Measurements from ENCODE around the gene PPP2R5A. TPM values are rescaled to one million over a fixed set of nuclear protein-coding genes. Genes with fewer than 3 reads are reported as not detected.

The PPP2R5A gene
- total and polyA plus RNA-seq, 8 donors, result 61.1 to 127 (median 108) TPM

DNA sequence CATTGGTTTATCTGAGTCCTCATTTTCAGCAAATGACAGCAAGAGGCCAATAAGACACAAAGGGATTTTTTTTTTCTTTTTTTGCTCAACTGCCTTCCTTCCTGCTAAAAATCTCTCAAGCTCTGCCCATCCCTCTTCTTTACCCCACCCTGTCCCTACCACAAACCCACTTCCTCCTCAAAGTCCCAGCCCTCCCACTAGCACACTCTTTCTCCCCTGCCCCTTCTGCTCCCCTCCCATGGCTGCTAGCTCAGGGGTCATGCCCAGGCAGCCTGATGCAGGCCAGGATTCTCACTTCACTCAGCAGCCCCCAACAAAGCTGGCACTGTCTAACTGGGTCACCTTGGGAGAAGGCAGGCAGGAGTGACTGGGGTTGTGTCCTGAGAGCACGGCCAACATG, 28.8 kb upstream of the PPP2R5A start:
- Histone ChIP-seq H3K27me3 (no peaks in the 10 kb centered on the region), H3K4me1 (peaks cover 4 to 50% of the 10 kb centered on the region in 2 donors), H3K4me3 (no peak overlapping the region), H3K27ac (peak overlapping the region; percentile 33 to 94), H3K36me3 (no peaks in the 10 kb centered on the region), H3K9me3 (no peaks in the 10 kb centered on the region)
- no peak for DNase-seq
- TF ChIP-seq, protein P1, sequence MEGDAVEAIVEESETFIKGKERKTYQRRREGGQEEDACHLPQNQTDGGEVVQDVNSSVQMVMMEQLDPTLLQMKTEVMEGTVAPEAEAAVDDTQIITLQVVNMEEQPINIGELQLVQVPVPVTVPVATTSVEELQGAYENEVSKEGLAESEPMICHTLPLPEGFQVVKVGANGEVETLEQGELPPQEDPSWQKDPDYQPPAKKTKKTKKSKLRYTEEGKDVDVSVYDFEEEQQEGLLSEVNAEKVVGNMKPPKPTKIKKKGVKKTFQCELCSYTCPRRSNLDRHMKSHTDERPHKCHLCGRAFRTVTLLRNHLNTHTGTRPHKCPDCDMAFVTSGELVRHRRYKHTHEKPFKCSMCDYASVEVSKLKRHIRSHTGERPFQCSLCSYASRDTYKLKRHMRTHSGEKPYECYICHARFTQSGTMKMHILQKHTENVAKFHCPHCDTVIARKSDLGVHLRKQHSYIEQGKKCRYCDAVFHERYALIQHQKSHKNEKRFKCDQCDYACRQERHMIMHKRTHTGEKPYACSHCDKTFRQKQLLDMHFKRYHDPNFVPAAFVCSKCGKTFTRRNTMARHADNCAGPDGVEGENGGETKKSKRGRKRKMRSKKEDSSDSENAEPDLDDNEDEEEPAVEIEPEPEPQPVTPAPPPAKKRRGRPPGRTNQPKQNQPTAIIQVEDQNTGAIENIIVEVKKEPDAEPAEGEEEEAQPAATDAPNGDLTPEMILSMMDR (IDR thresholded peaks at IDR 0.05), result no peak
- intact Hi-C loops (cut with DNase I), result no loop called here
- ATAC-seq, result peak; percentile 70

DNA sequence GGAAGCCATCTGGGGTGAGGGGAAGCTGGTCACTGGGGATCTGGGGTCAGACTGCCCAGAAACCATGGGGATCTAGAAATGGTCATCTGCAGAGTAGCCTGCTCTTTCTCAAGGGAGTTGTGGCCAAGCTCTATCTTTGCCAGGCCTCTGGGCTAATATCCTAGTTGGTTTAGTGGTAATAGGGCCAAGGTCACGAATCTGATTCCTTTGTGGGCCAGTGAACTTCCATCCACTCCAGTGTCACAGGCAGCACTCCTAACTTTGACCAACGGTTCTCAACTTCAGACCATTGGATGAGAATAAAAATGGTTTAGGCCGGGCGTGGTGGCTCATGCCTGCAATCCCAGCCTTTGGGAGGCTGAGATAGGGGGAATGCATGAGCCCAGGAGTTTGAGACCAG, 28.1 kb upstream of the PPP2R5A start:
- Histone ChIP-seq H3K4me1 (peaks cover 4 to 52% of the 10 kb centered on the region in 2 donors), H3K9me3 (no peaks in the 10 kb centered on the region), H3K27ac (peak overlapping the region in 1 of 2 donors; percentile 94), H3K4me3 (no peak overlapping the region), H3K27me3 (no peaks in the 10 kb centered on the region), H3K36me3 (no peaks in the 10 kb centered on the region)
- no peak for DNase-seq
- intact Hi-C loops (cut with DNase I), result no loop called here
- TF ChIP-seq, protein P1 (IDR thresholded peaks at IDR 0.05), result no peak
- ATAC-seq, result no peak

- intact Hi-C loops (cut with DNase I), result no loop called here
- Histone ChIP-seq H3K27ac (no peak overlapping the region), H3K9me3 (no peaks in the 10 kb centered on the region), H3K4me3 (no peak overlapping the region), H3K27me3 (no peaks in the 10 kb centered on the region), H3K36me3 (no peaks in the 10 kb centered on the region), H3K4me1 (peaks cover 4 to 41% of the 10 kb centered on the region in 2 donors)
- TF ChIP-seq, protein P1 (IDR thresholded peaks at IDR 0.05), result no peak
- DNase-seq (no peak), ATAC-seq (no peak)
Measured at GRCh38 chr1:212259693-212260480, 25.3 kb upstream of the PPP2R5A start.

- TF ChIP-seq, protein P1 (IDR thresholded peaks at IDR 0.05), result no peak
- H3K4me1 ChIP-seq, result peaks cover 4 to 32% of the 10 kb centered on the region in 2 donors
- DNase-seq (no peak), ATAC-seq (peak; percentile 43)
- H3K27ac ChIP-seq, result no peak overlapping the region
- H3K4me3 ChIP-seq, result no peak overlapping the region
- no peaks in the 10 kb centered on the region for H3K9me3 ChIP-seq
- H3K27me3 ChIP-seq, result no peaks in the 10 kb centered on the region
- H3K36me3 ChIP-seq, result no peaks in the 10 kb centered on the region
- intact Hi-C loops (cut with DNase I), result no loop called here
Measured at GRCh38 chr1:212260557-212261355, 24.5 kb upstream of the PPP2R5A start.

GRCh38 chr1:212261361-212261929, 23.8 kb upstream of the PPP2R5A start:
- intact Hi-C loops (cut with DNase I), result no loop called here
- H3K4me3 ChIP-seq, result no peak overlapping the region
- DNase-seq, result no peak
- TF ChIP-seq, protein P1 (IDR thresholded peaks at IDR 0.05), result no peak
- H3K36me3 ChIP-seq, result no peaks in the 10 kb centered on the region
- H3K27ac ChIP-seq, result no peak overlapping the region
- H3K27me3 ChIP-seq, result no peaks in the 10 kb centered on the region
- no peaks in the 10 kb centered on the region for H3K9me3 ChIP-seq
- H3K4me1 ChIP-seq, result peaks cover 0 to 25% of the 10 kb centered on the region in 2 donors
- no peak for ATAC-seq
